CD1c-positive myeloid dendritic cell (primary cell): ENCODE data around the gene CCL4L2.
"Not testable (repeated sequence)": the region's sequence is repeated elsewhere in the genome, so short reads cannot be mapped to it uniquely, and the experiment has no call there.

Experiments used
- DNase-seq: peaks from one replicate; pipeline ENCODE4 v3.0.0-alpha.2; 2016; ENCODE audit errors: extremely low spot score

CCL4L2 gene

DNA sequence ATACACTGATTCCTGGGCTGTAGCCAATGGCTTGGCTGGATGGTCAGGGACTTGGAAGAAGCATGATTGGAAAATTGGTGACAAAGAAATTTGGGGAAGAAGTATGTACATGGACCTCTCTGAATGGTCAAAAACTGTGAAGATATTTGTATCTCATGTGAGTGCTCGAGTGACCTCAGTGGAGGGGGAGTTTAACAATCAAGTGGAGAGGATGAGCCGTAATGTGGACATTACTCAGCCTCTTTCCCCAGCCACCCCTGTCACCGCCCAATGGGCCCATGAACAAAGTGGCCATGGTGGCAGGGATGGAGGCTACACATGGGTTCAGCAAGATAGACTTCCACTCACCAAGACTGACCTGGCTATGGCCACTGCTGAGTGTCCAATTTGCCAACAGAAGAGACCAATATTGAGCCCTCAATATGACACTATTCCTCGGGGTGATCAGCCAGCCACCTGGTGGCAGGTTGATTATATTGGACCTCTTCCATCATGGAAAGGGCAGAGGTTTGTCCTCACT lies 10.8 kb downstream of the CCL4L2 start:
- not testable (repeated sequence) for DNase-seq

DNA sequence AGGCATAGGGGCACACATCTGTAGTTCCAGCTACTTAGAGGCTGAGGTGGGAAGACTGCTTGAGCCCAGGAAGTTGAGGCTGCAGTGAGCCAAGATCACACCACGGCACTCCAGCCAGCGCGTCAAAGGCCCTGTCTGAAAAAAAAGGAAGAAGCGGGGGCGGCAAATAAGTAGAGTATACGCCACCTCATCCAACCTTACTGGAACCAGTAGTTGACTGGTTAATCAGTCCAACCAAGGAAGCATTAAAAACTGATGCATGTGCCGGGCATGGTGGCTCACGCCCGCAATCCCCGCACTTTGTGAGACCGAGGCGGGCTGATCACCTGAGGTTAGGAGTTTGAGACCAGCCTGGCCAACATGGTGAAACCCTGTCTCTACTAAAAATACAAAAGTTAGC lies 12.1 kb downstream of the CCL4L2 start:
- DNase-seq, result peak; percentile 49

GRCh38 chr17:36229644-36230043 lies 18.8 kb downstream of the CCL4L2 start:
- DNase-seq, result not testable (repeated sequence)

DNA sequence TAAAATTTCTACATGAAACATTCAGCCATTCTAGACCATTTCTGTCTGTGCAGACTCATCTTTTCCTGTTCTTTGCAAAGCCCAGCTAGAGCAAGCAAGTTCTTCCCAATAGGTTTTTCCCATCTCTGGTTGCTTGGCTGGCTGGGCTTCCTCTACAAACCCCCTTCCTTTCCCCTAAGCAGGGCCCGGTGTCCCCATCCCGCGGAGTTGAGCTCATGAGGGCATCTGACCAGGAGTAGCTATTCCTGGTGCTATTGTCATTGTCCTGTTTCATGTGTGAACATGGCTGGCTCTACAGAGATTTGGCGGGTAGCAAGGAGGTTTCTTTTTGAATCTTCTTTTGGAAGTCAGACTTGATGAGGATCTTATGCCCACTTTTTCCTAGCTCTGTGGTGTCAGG lies 31.2 kb downstream of the CCL4L2 start:
- not testable (repeated sequence) for DNase-seq
